GM23338 (cell line): ENCODE measurements around the gene SEL1L3. TPM values are rescaled to one million over a fixed set of nuclear protein-coding genes. Genes with fewer than 3 reads are reported as not detected.

Experiments
- ATAC-seq: fragments of 200-7000 bp; cut with Tn5 transposase; 3 replicates; pipeline ENCODE4 v1.9.1; 2020
- DNase-seq: peaks from one replicate; pipeline ENCODE4 v3.0.0-alpha.2; 2015; ENCODE audit warnings: low spot score
- H2AFZ ChIP-seq: fragments of 200-600 bp; sonication (generic); 2 replicates; pipeline ENCODE4 v1.8.0; 2016; ENCODE audit warnings: antibody characterized with exemption, mild to moderate bottlenecking, moderate library complexity
- H3F3A ChIP-seq: fragments of 200-600 bp; sonication (generic); replicated peaks from 2 replicates; pipeline ENCODE4 v1.8.0; 2017; ENCODE audit warnings: antibody characterized with exemption, mixed run types, low read depth
- H3K27ac ChIP-seq: fragments of 200-600 bp; sonication (generic); 2 replicates; pipeline ENCODE4 v1.6.1; 2016; ENCODE audit warnings: low read depth
- H3K27me3 ChIP-seq: fragments of 200-600 bp; sonication (generic); 2 replicates; pipeline ENCODE4 v1.8.0; 2016; ENCODE audit warnings: mild to moderate bottlenecking, mixed run types, moderate library complexity; ENCODE audit not compliant: insufficient read depth
- H3K36me3 ChIP-seq: fragments of 200-600 bp; sonication (generic); 2 replicates; pipeline ENCODE4 v1.8.0; 2016; ENCODE audit warnings: mild to moderate bottlenecking; ENCODE audit not compliant: insufficient read depth
- H3K4me1 ChIP-seq: fragments of 200-600 bp; sonication (generic); 2 replicates; pipeline ENCODE4 v1.8.0; 2016; ENCODE audit warnings: mild to moderate bottlenecking, moderate library complexity; ENCODE audit not compliant: insufficient read depth
- H3K4me2 ChIP-seq: fragments of 200-600 bp; sonication (generic); 2 replicates; pipeline ENCODE4 v1.7.1; 2017; ENCODE audit warnings: mixed run types
- H3K4me3 ChIP-seq: fragments of 200-600 bp; sonication (generic); 2 replicates; pipeline ENCODE4 v1.6.1; 2016; ENCODE audit warnings: mixed run types
- H3K79me2 ChIP-seq: fragments of 200-600 bp; sonication (generic); replicated peaks from 2 replicates; pipeline ENCODE4 v1.8.0; 2017; ENCODE audit warnings: mild to moderate bottlenecking; ENCODE audit not compliant: insufficient read depth
- H3K9me2 ChIP-seq: fragments of 200-600 bp; sonication (generic); 2 replicates; pipeline ENCODE4 v1.8.0; 2017; ENCODE audit not compliant: insufficient read depth
- H4K20me1 ChIP-seq: fragments of 200-600 bp; sonication (generic); replicated peaks from 2 replicates; pipeline ENCODE4 v1.8.0; 2017; ENCODE audit warnings: mild to moderate bottlenecking; ENCODE audit not compliant: insufficient read depth
- H3K27ac Mint-ChIP-seq: 2 replicates; pipeline ENCODE4 v1.8.0; 2020; ENCODE audit warnings: inconsistent platforms, mild to moderate bottlenecking, moderate library complexity, mixed read lengths
- H3K27me3 Mint-ChIP-seq: 3 replicates; pipeline ENCODE4 v1.8.0; 2022; ENCODE audit warnings: low read depth, mild to moderate bottlenecking, moderate library complexity, mixed read lengths, inconsistent platforms; ENCODE audit not compliant: insufficient read depth, poor library complexity
- H3K36me3 Mint-ChIP-seq: 3 replicates; pipeline ENCODE4 v1.8.0; 2021; ENCODE audit warnings: low read depth, mild to moderate bottlenecking, inconsistent platforms, moderate library complexity, mixed read lengths
- H3K4me1 Mint-ChIP-seq: 3 replicates; pipeline ENCODE4 v1.8.0; 2020; ENCODE audit warnings: mild to moderate bottlenecking, inconsistent platforms, mixed read lengths
- H3K4me3 Mint-ChIP-seq: 3 replicates; pipeline ENCODE4 v1.8.0; 2021; ENCODE audit warnings: moderate library complexity, mild to moderate bottlenecking, inconsistent platforms, mixed read lengths
- H3K9me3 Mint-ChIP-seq: 3 replicates; pipeline ENCODE4 v1.8.0; 2020; ENCODE audit warnings: moderate library complexity, mild to moderate bottlenecking, inconsistent platforms, mixed read lengths
- CREB1 ChIP-seq: fragments of 250-450 bp; sonication (Bioruptor Pico); IDR thresholded peaks from 2 replicates; pipeline ENCODE4 v1.5.0; 2020; ENCODE audit warnings: low read depth, mild to moderate bottlenecking, moderate library complexity
- ETS1 ChIP-seq: IDR thresholded peaks from 2 replicates; pipeline ENCODE4 v1.6.1; 2016; ENCODE audit warnings: antibody characterized with exemption
- EZH2 ChIP-seq: fragments of 200-600 bp; sonication (generic); IDR thresholded peaks from one replicate; pipeline ENCODE4 v1.8.0; 2017; ENCODE audit warnings: antibody characterized with exemption, mild to moderate bottlenecking, low read depth; ENCODE audit not compliant: unreplicated experiment
- JUNB ChIP-seq: IDR thresholded peaks from one replicate; pipeline ENCODE4 v1.6.1; 2016; ENCODE audit warnings: antibody characterized with exemption; ENCODE audit not compliant: unreplicated experiment
- NANOG ChIP-seq: IDR thresholded peaks from 2 replicates; pipeline ENCODE4 v1.6.1; 2016; ENCODE audit warnings: antibody characterized with exemption, borderline replicate concordance
- POLR2AphosphoS5 ChIP-seq: IDR thresholded peaks from 2 replicates; pipeline ENCODE4 v1.6.1; 2016; ENCODE audit warnings: antibody characterized with exemption, low read depth
- STAT1 ChIP-seq: IDR thresholded peaks from one replicate; pipeline ENCODE4 v1.6.1; 2016; ENCODE audit warnings: antibody characterized with exemption; ENCODE audit not compliant: unreplicated experiment
- ZNF114 ChIP-seq: fragments of 250-450 bp; sonication (Bioruptor Pico); IDR thresholded peaks from 2 replicates; pipeline ENCODE4 v1.5.0; 2020; ENCODE audit warnings: mild to moderate bottlenecking, moderate library complexity
- ZNF331 ChIP-seq: fragments of 250-450 bp; sonication (Bioruptor Pico); IDR thresholded peaks from 2 replicates; pipeline ENCODE4 v1.5.0; 2020; ENCODE audit warnings: low read depth, mild to moderate bottlenecking, moderate library complexity
- polyA plus RNA-seq: library from polyadenylated mRNA; unstranded; fragments of >200 nt; fragmentation: Nextera tagmentation; extraction: Ambion mirVana; gene quantifications from 2 replicates; pipeline ENCODE4 v1.2.1, GENCODE V29; 2016
- total RNA-seq: library from RNA; depleted of rRNA; stranded (reverse); fragments of >200 nt; shearing (Covaris generic); gene quantifications from 2 replicates; pipeline ENCODE4 v1.2.3, GENCODE V29; 2014
- TF ChIP-seq, protein P1 (sequence below): fragments of 250-450 bp; sonication (Bioruptor Pico); IDR thresholded peaks from 2 replicates; pipeline ENCODE4 v1.5.0; 2020; ENCODE audit warnings: mild to moderate bottlenecking, moderate library complexity
- TF ChIP-seq, protein P2 (sequence below), 2 experiments: fragments of 200-600 bp in 1 of 2; sonication (generic) in 1 of 2; conservative IDR thresholded peaks; 2 replicates each; pipeline versions ENCODE4 v1.5.1 to v1.6.1; 2016 to 2017; ENCODE audit warnings: antibody characterized with exemption in 2 of 2, low read depth in 2 of 2, mild to moderate bottlenecking in 2 of 2, moderate library complexity in 1 of 2

Gene SEL1L3
- total and polyA plus RNA-seq, 2 experiments from 2014 or later = 17.1 to 61.7 TPM

- peaks cover 48% of the 10 kb centered on the region for H3K36me3 Mint-ChIP-seq
Measured at GRCh38 chr4:25795091-25795490, 67.7 kb downstream of the SEL1L3 start.

More at GRCh38 chr4:25795091-25795490, 67.7 kb downstream of the SEL1L3 start:
- peaks cover 20% of the 10 kb centered on the region for H3K4me1 Mint-ChIP-seq
- H3K9me3 Mint-ChIP-seq = no peaks in the 10 kb centered on the region
- Histone ChIP-seq H3K27ac (no peak overlapping the region), H3K4me3 (no peak overlapping the region), H3K36me3 (no peaks in the 10 kb centered on the region), H3K79me2 (no peaks in the 10 kb centered on the region), H3K4me2 (no peak overlapping the region), H4K20me1 (no peaks in the 10 kb centered on the region), H3K27me3 (no peaks in the 10 kb centered on the region), H3K4me1 (peaks cover 4% of the 10 kb centered on the region), H2AFZ (no peak overlapping the region), H3F3A (no peaks in the 10 kb centered on the region), H3K9me2 (no peaks in the 10 kb centered on the region)
- H3K4me3 Mint-ChIP-seq = no peak overlapping the region
- H3K27me3 Mint-ChIP-seq = peaks cover 5% of the 10 kb centered on the region
- ATAC-seq (no peak), DNase-seq (no peak)
- TF ChIP-seq STAT1 = no peak
- TF ChIP-seq, protein P1, sequence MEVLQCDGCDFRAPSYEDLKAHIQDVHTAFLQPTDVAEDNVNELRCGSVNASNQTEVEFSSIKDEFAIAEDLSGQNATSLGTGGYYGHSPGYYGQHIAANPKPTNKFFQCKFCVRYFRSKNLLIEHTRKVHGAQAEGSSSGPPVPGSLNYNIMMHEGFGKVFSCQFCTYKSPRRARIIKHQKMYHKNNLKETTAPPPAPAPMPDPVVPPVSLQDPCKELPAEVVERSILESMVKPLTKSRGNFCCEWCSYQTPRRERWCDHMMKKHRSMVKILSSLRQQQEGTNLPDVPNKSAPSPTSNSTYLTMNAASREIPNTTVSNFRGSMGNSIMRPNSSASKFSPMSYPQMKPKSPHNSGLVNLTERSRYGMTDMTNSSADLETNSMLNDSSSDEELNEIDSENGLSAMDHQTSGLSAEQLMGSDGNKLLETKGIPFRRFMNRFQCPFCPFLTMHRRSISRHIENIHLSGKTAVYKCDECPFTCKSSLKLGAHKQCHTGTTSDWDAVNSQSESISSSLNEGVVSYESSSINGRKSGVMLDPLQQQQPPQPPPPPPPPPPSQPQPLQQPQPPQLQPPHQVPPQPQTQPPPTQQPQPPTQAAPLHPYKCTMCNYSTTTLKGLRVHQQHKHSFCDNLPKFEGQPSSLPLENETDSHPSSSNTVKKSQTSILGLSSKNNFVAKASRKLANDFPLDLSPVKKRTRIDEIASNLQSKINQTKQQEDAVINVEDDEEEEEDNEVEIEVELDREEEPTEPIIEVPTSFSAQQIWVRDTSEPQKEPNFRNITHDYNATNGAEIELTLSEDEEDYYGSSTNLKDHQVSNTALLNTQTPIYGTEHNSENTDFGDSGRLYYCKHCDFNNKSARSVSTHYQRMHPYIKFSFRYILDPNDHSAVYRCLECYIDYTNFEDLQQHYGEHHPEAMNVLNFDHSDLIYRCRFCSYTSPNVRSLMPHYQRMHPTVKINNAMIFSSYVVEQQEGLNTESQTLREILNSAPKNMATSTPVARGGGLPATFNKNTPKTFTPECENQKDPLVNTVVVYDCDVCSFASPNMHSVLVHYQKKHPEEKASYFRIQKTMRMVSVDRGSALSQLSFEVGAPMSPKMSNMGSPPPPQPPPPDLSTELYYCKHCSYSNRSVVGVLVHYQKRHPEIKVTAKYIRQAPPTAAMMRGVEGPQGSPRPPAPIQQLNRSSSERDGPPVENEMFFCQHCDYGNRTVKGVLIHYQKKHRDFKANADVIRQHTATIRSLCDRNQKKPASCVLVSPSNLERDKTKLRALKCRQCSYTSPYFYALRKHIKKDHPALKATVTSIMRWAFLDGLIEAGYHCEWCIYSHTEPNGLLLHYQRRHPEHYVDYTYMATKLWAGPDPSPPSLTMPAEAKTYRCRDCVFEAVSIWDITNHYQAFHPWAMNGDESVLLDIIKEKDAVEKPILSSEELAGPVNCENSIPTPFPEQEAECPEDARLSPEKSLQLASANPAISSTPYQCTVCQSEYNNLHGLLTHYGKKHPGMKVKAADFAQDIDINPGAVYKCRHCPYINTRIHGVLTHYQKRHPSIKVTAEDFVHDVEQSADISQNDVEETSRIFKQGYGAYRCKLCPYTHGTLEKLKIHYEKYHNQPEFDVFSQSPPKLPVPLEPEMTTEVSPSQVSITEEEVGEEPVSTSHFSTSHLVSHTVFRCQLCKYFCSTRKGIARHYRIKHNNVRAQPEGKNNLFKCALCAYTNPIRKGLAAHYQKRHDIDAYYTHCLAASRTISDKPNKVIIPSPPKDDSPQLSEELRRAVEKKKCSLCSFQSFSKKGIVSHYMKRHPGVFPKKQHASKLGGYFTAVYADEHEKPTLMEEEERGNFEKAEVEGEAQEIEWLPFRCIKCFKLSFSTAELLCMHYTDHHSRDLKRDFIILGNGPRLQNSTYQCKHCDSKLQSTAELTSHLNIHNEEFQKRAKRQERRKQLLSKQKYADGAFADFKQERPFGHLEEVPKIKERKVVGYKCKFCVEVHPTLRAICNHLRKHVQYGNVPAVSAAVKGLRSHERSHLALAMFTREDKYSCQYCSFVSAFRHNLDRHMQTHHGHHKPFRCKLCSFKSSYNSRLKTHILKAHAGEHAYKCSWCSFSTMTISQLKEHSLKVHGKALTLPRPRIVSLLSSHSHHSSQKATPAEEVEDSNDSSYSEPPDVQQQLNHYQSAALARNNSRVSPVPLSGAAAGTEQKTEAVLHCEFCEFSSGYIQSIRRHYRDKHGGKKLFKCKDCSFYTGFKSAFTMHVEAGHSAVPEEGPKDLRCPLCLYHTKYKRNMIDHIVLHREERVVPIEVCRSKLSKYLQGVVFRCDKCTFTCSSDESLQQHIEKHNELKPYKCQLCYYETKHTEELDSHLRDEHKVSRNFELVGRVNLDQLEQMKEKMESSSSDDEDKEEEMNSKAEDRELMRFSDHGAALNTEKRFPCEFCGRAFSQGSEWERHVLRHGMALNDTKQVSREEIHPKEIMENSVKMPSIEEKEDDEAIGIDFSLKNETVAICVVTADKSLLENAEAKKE = no peak
- TF ChIP-seq NANOG = no peak
- no peak for TF ChIP-seq POLR2AphosphoS5
- TF ChIP-seq ZNF114 (CRISPR knock-in tag) = no peak
- TF ChIP-seq EZH2 = no peak
- TF ChIP-seq ETS1 = no peak
- no peak for TF ChIP-seq CREB1 (CRISPR knock-in tag)
- TF ChIP-seq, protein P2, sequence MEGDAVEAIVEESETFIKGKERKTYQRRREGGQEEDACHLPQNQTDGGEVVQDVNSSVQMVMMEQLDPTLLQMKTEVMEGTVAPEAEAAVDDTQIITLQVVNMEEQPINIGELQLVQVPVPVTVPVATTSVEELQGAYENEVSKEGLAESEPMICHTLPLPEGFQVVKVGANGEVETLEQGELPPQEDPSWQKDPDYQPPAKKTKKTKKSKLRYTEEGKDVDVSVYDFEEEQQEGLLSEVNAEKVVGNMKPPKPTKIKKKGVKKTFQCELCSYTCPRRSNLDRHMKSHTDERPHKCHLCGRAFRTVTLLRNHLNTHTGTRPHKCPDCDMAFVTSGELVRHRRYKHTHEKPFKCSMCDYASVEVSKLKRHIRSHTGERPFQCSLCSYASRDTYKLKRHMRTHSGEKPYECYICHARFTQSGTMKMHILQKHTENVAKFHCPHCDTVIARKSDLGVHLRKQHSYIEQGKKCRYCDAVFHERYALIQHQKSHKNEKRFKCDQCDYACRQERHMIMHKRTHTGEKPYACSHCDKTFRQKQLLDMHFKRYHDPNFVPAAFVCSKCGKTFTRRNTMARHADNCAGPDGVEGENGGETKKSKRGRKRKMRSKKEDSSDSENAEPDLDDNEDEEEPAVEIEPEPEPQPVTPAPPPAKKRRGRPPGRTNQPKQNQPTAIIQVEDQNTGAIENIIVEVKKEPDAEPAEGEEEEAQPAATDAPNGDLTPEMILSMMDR (conservative IDR thresholded peaks at IDR 0.05; ENCODE audit: low read depth in 2 of 2) = no peak
- no peak for TF ChIP-seq ZNF331 (CRISPR knock-in tag)
- no peak for TF ChIP-seq JUNB
- no peak overlapping the region for H3K27ac Mint-ChIP-seq
